HG03025 (cell line): ENCODE results near the gene CKS1B.
"Not testable (repeated sequence)": the region's sequence is repeated elsewhere in the genome, so short reads cannot be mapped to it uniquely, and the experiment has no call there.

ENCODE experiments used
- ATAC-seq: cut with Tn5 transposase; IDR thresholded peaks from one replicate; pipeline ENCODE4 v1.9.1; 2021; ENCODE audit warnings: mild to moderate bottlenecking, moderate library complexity; ENCODE audit not compliant: unreplicated experiment, low FRiP score

CKS1B gene

GRCh38 chr1:154982341-154982740, 7.9 kb downstream of the CKS1B start:
- no peak for ATAC-seq

GRCh38 chr1:154982897-154983648, 8.6 kb downstream of the CKS1B start, which contains the start of gene FLAD1:
Gene FLAD1 (plus strand): TSS chr1:154983344. CDS start chr1:154983695, 351 bp downstream.
- ATAC-seq: peak; percentile 96

DNA sequence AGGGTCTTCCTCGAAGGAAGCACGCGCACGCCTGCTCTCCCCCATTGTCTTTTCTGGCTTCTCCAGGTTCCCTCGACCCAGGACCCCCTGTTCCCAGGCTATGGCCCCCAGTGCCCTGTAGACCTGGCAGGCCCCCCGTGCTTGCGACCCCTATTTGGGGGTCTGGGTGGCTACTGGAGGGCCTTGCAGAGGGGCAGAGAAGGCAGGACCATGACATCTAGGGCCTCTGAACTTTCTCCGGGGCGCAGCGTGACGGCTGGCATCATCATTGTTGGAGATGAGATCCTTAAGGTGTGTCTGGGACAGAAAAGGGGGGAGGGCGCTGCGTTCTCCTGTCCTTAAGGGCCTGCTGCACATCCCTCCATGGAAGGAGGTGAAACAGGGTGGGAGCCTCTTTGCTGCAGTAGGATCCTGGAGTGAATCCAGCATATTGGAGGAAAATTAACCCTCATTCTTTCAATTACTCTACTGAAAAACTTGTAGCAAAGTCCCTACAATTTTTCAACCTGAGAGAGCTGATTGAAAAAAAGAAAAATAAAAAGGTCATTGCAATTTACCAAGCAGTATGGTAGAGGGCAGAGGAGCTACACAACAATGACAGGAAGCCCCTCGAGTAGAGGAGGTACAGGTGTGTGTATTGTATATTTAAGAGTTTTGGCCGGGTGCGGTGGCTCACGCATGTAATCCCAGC, 9.4 kb downstream of the CKS1B start:
- ATAC-seq: no peak

DNA sequence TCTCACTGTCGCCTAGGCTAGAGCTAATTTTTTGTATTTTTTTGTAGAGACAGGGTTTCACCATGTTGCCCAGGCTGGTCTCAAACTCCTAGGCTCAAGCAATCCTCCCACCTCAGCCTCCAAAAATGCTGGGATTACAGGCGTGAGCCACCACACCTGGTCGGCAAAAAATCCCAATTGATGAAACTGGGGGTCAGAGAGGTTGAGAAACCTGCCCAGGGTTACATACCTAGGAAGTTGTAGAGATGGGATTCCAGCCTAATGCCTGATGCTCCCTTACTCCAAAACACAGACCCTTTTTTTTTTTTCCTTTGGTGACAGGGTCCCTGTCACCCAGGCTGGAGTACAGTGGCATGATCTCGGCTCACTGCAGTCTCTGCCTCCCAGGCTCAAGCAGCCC, 12.3 kb downstream of the CKS1B start:
- ATAC-seq: not testable (repeated sequence)

- ATAC-seq: no peak
These were observed 12.8 kb downstream of the CKS1B start for GRCh38 chr1:154987326-154987725.

DNA sequence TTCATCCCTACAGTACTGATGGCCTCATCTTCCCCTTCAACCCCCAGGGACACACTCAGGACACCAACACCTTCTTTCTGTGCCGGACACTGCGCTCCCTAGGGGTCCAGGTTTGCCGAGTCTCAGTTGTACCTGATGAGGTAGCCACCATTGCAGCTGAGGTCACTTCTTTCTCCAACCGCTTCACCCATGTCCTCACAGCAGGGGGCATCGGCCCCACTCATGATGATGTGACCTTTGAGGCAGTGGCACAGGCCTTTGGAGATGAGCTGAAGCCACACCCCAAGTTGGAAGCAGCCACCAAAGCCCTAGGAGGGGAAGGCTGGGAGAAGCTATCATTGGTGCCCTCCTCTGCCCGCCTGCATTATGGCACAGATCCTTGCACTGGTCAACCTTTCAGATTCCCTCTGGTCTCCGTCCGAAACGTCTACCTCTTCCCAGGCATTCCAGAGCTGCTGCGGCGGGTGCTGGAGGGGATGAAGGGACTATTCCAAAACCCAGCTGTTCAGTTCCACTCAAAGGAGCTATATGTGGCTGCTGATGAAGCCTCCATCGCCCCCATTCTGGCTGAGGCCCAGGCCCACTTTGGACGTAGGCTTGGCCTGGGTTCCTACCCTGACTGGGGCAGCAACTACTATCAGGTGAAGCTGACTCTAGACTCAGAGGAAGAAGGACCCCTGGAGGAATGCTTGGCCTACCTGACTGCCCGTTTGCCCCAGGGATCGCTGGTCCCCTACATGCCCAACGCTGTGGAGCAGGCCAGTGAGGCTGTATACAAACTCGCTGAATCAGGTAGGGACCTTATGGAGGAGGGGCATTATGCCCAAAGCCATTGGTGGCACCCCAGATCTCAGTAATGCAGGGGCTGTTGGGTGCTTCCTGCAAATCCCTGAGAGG, 13.8 kb downstream of the CKS1B start:
- ATAC-seq: no peak

DNA sequence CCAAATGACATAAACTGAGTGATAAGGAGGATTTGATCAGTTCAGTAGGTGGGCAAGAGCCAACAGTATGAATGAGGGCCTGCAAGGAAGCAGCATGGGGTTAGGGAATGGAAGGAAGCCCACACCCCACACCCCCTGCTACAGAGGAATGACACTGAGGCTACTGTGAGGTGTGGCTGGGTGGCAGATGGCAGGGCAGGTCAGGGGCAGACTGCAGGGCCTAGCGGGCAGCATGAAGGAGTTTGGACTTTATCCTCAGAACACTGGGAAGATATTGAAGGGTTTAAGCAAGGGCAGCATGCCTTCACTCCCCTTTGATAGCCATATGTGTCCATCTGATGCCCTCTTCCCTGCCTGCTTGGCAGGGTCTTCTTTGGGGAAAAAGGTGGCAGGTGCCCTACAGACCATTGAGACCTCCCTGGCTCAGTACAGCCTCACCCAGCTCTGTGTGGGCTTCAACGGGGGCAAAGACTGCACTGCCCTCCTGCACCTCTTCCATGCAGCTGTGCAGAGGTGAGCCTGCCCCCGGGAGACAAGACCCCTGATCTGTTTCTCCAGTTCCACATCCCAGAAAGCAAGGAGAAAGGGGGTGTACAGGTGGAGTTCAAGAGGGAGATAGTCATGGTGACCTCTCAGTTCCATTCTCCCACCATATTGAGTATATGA, 14.8 kb downstream of the CKS1B start:
- no peak for ATAC-seq

- no peak for ATAC-seq
These were observed 15.8 kb downstream of the CKS1B start for GRCh38 chr1:154990276-154990675.

GRCh38 chr1:154992721-154993571, 18.5 kb downstream of the CKS1B start:
- no peak for ATAC-seq

- ATAC-seq: no peak
These were observed 19.2 kb downstream of the CKS1B start, which contains the start of gene LENEP for GRCh38 chr1:154993572-154994268. Gene LENEP (plus strand): TSS chr1:154993586. CDS start chr1:154993608, 22 bp downstream.

DNA sequence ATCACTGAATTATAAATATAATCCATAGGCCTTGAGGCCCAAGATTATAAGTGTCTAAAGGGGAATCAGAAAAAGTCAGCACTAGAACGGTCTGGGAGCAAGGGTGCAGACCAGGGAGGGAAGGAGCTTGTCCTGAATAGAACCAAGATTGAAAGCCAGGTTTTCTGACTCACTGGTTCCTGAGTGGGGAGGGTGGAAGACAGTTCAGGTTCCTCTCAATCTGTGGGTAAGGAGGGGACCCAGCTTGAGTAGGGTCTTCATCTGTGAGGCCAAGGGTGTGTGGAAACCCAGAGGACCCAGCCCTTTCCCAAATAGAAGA, 19.7 kb downstream of the CKS1B start:
- no peak for ATAC-seq

DNA sequence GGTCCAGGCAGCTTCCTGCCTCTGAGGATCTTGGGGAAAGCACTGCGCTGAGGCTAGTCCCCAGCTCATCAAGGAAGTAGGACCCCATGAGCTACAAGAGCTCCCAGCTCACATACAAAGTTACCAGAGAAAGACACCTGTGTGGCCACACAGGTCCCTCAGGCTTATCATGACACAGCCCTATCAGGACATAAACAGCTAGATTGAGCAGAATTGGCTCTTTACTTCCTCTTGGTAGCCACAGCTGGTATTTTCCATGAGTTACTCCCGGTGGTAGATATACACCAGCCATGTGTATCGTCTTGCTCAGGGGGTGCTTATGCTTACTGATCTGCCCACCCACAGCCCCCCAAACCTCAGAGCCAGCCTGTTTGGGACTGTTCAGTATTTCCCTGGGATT, 20.1 kb downstream of the CKS1B start:
- no peak for ATAC-seq

GRCh38 chr1:154995301-154995983, 21.0 kb downstream of the CKS1B start:
- ATAC-seq: not testable (repeated sequence)

- no peak for ATAC-seq
These were observed 22.7 kb downstream of the CKS1B start for GRCh38 chr1:154996966-154997701.

GRCh38 chr1:154998201-154998780, 23.8 kb downstream of the CKS1B start:
- ATAC-seq: no peak

DNA sequence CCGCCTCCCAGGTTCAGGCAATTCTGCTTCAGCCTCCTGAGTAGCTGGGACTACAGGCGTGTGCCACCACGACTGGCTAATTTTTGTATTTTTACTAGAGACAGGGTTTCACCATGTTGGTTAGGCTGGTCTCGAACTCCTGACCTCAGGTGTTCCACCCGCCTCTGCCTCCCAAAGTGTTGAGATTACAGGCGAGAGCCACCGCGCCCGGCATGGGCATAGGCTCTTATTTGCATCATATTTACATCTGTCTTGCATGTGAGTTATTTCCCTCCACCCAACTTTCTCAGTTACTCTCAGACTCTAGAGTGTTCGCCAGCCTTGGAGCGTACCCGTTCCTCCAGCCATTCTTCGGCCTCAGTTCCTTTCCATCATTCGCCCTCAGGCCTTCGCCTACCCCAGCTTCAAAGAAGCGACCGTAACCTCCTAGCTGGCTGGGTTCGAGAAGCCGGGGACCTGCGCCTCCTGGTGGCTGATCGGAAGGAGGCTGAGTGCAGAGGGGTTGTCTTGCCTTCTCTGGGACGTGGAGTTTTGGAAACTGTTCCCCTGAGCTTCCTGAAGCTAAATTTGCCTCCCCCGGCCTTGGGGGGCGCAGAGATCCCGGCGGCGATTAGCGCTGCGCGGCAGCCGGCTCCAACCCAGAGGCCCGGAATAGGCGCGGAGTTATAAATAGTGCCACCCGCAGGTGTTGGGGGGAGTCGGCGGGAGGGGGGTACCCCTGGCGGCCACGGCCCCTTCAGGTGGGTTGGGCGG, 24.5 kb downstream of the CKS1B start:
- ATAC-seq: no peak
